Bone marrow (tissue), 2 donors: ENCODE data around the gene MAN2B2.

ENCODE experiments used
- DNase-seq, 2 donors: peaks; one replicate each; lab custom pipeline; 2025; lab: John Stamatoyannopoulos, UW

The MAN2B2 gene

DNA sequence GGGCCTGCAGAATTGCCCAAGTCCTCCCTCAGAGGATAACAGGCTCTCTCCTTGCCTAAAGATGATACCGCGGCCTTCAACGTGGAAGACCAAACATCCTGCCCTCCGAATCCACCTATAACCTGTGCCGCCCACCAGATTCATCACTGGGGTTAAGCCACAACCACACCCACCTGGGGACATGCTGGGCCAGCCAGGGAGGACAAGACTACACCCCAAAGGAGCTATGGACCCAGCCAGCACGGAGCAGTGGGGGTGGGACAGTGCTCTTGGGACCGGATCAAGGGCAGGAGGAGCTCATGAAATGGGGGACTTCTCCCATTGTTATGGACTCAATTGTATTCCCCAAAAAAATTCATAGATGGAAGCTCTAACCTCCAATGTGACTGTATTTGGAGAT is 6.8 kb upstream of the MAN2B2 start:
- no peak for DNase-seq

DNA sequence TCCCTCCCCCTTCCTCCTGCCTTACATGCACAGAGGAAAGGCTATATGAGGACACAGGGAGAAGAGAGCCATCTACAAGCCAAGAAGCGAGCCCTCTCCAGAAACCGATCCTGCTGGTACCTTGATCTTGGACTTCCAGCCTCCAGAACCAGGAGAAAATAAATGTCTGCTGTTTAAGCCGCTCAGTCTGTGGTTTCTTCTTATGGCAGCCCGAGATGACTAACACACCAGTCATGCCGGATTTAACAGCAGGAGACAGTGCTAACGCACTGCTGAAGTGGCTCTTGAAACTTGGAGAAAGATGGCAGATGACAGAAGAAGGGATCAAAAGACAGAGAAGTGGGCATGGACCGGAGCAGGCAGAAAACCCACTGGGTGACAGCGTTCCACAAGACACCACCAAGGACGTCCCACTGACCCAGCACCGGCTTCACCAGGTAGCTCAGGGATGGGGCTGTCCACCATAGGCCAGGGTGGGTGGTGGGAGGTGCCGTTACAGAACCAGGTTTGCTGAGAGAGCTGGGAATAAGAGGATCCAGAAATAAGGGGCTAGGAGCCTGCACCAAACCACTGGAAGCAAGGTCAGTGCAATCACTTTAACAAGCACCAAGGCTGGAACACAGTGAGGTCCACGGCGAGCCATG is 6.2 kb upstream of the MAN2B2 start:
- no peak for DNase-seq

DNA sequence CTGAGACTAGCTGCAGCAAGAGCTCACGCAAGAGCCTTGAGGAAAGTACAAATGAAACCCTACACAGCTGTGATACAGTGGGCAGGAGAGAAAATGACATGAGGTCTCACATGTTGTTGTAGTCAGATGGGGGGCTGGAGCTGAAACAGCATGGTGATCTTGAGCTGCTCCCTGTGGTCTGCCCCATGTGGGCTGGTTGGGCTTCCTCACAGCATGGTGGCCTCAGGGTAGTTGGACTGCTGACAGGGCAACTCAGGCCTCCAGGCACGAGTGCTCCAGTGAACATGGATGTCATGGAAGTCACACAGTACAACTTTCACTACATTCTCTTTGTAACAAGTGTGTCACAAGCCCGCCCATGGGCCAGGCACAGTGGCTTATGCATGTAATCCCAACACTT is 3.4 kb upstream of the MAN2B2 start:
- DNase-seq = no peak

DNA sequence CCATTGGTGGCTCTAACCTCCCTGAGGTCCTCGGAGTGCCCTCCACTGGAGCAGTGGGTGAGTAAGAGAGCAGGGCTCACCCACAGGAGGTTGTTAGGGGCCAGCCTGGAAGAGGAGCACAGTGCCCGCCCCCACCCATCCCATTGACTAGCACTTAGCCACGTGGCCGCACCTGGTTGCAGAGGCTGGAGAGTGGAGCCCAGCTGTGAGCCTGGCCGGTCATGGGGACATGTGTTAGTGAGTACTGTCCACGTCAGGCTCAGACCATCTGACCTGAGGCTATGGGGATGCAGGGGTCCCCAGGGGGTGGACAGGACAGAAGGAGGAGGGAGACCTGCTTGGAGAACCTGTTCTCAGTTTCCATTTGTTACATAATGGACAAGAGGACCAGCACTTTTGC is 1.4 kb upstream of the MAN2B2 start:
- no peak for DNase-seq

DNA sequence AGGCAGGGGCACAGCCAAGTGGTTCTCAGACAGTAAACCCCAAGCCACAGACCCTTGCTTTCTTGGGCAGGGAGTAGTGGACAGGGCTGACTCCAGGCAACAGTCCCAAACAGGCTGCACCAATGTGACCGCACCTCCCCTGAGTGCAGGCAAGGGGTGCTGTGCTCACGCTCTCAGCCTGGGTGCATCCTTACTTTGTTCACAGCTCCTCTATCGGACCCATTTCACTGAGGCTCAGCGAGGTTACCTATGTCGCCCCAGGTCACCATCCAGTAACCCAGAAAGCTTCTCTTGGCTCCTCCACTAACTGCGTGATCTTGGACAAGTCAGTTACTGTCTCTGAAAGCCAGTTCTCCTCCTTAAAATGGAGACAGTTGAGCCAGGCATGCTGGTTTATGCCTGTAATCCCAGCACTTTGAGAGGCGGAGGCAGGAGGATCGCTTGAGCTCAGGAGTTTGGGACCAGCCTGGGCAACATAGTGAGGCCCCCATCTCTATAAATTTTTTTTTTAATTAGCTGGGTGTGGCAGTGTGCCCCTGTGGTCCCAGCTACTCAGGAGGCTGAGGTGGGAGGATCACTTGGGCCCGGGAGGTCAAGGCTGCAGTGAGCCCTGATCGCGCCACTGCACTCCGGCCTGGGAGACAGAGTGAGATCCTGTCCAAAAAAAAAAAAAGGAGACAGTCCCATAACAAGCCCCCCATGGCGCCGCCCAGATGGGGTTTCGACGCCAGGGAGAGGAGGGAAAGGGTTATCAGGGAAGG is 823 bp upstream of the MAN2B2 start:
- DNase-seq = no peak

DNA sequence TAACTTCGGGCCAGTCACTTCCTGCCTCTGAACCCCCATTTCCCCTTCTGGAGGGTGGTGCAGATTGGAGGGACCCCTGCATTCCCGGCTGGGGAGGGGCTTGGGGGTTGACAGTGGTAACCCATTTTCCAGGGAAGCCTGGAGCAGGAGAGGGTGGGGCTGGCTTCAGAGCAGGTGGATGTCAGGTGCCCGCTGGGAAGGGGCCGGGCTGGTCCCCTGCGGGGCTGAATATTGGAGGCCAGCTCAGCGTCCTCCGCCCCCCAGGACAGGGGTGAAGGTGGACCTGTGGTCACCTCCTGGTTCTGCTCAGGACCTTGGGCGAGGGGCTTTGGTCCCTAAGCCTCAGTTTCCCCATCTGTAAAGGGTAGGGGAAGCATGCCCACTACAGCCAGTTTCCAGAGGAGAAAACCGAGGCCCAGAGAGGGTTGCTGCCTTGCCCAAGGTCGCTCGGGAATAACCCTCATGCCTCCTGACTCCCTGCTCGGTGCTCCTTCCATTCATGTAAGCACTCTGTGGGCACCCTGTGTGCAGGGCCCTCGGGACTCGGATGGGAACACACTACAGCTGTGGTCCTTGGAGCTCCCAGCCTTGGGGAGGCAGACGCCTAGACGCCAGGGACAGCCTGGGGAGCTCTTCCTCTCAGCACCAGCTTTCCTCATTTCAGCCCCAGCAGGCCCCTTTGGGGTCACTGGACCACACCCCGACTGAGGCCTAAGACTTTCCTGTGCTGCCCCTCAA is 683 bp downstream of the MAN2B2 start:
- no peak for DNase-seq

DNA sequence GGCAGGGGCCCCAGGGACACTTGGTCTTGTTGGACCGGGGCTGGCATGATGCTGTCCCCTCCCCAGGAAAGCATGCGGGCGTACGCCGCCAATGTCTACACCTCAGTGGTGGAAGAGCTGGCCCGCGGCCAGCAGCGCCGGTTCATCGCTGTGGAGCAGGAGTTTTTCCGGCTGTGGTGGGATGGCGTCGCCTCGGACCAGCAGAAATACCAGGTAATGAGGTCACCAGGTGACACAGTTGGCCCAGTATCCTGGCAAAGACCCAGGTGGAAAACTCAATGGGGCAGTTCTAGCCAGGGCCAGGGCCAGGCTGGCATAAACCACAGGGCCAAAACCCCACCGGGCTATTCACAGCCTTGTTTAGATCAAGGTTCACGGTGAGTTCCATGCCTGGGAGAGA is 1.5 kb downstream of the MAN2B2 start:
- no peak for DNase-seq

DNA sequence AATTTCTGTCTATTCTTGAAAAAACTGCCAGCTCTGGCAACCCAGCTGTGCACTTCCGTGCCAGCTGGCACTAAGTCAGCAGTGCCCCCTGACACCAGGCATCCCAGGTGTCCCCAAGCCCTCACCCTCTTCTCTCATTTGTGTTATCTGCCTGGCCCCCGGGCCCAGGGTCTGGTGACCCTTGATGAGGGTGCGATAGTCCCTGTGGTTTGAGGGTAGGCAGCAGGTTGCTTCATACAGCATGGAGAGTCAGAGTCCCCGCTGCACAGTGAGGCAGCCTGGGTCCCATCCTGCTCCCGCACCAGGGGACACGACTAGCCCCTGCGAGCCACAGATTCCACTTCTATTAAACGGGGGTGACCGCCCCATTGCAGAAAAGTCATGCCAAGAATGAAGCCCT is 1.9 kb downstream of the MAN2B2 start:
- no peak for DNase-seq

DNA sequence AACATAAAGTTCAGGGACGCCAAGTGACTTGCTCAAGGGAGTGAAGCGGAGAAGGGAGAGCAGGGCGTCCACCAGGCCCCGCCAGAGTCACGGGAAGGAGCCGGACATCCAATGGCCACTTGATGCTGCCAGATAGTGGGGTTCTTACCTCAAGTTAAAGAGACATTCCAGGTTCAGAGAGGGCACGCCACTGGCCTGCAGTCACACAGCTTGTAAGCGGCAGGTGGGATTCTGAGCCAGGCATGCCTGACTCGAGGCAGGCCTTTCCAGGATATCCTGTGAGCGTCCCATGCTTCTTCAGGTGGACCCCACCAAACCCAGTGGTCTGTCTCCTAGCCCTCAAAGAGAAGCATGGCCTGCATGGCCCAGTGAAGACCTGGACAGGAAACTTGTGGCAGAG is 2.4 kb downstream of the MAN2B2 start:
- DNase-seq = no peak

DNA sequence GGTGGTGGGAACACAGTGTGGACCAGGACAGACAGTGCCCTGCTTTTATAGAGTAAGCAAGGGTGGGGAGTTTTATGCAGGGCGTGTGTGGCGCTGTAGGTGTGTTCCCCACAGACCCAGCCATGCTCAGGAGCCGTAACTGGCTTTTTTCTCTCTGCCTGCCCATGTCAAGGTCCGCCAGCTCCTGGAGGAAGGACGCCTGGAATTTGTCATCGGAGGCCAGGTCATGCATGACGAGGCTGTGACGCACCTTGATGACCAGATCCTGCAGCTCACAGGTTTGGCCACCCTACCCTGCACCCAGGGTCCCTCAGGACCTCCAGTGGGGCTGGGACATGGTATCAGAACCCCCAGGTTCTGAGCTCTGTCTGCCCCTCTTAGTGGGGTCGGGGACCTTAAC is 3.2 kb downstream of the MAN2B2 start:
- DNase-seq = no peak

DNA sequence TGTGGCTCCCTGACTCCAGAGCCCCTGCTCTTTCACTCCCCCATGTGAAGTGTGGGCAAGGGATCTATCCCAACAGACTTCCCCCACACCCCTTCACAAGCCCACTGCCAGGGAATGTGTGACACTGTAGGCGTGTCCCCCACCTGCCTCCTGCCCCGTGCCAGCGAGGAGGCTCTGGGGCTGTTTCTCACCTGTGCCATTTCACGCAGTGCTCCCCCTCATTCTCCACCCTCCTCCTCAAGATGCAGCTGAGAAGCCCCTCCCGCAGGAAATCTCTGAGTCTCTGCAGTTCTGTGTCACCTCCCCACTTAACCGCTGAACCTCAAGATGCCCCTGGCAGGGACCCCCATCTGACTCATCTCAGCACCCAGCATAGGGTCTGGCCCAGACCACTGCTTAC is 5.4 kb downstream of the MAN2B2 start:
- DNase-seq = no peak

DNA sequence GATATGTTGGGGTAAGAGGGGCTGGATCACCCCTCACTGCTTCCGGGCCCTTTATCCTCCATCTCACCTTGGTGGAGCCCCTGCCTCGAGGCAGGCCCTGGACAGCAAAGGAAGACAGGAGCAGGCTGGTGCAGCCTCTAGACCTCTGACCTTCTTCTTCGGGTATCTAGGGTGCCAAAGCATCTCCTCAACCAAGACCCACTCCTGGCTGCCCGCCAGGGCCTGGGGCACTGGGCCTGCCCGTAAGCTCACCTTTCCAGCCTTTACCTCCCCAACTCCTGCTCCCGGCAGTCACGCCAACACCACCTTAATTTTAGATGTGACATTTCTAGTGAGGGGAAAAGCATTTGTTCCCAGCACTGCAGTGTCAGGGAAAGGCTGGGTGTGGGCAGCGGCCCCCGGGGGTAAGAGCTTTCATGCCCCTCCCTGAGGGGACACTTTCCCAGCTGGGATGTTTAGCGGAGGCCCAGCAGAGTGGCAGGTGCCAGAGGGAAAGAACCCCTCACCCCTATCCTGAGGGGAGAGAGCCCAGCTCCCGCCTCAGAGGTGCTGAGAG is 6.7 kb downstream of the MAN2B2 start:
- DNase-seq = no peak

DNA sequence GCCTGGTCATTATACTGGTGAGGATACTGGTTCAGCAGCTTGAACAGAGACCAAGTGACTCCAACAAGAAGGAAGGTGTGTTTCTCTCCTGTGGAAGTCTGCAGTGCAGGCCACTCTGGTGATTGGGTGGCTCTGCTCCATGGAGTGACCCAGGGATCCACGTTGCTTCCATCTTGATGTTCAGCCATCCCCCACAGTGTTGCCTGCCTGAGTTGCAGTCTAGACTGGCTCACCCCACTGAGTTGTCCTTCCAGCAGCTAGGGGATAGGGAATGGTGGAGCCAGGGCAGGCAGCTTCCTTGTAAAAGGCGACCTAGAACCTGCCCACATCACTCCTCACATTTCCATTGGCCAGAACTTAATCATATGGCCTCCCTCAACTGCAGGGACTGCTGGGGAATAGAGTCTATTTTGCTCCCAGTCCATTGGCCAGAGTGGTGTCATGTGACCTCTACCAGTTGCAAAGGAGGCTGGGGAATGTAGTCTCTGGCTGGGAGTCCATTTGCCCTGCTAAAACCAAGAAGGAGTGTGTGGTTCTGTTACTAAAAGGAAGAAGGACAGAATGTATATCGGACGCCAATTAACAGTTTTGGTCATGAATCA is 8.0 kb downstream of the MAN2B2 start:
- DNase-seq = no peak

DNA sequence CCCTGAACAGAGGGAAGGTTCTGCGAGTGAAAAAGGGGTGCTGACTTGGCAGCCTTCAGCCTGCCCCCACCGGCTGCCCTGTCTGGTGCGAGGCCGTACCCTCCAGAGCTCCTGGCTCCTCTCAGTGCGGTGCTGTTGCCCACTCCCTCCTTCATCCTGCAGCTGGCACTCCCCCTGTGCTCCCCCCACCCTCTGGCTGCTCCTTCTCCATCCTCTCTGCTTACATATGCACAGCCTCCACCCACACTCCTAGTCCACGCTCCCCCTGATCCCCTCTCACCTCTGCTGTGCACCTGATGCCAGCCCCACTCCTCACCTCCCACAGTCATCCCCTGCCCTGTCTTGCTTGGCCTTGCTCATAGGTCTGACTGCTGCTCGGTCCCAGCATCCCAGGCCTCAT is 9.9 kb downstream of the MAN2B2 start:
- no peak for DNase-seq

DNA sequence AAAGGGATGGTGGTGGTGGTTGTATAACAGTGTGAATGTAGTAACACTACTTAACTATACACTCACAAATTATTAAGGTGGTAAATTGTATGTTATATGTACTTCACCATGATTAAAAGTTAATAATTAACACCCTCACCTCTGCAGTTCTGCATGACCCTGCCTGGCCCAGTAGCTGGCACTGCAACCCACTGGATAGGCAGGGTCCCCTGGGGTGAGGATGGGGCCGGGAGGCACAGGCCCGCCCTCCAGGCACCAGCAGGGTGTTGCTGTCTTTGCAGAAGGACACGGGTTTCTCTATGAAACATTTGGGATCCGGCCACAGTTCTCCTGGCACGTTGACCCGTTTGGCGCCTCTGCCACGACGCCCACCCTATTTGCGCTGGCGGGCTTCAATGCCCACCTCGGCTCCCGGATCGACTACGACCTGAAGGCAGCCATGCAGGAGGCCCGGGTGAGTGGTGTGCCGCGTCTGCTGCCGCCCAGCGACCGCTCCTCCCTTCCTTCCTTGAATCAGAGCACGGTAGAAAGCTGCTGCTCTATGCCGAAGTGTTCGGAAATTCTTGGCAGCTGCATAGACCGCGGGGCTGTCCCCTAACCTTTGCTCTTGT is 11.8 kb downstream of the MAN2B2 start:
- DNase-seq = no peak

DNA sequence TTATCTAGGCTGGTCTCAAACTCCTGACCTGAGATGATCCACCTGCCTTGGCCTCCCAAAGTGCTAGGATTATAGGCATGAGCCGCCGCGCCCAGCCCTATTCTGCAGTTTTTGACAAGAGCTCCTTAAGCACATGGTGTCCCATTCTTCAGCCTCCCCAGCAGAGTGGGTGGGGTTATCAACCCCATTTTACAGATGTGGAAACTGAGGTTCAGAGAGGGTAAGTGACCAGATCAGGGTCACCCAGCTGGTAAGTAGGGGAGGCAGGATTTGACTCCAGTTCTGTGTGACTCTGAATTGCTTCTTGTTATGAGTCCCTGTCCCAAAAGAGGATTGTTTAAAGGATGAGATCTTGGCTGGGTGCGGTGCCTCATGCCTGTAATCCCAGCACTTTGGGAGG is 14.5 kb downstream of the MAN2B2 start:
- no peak for DNase-seq

DNA sequence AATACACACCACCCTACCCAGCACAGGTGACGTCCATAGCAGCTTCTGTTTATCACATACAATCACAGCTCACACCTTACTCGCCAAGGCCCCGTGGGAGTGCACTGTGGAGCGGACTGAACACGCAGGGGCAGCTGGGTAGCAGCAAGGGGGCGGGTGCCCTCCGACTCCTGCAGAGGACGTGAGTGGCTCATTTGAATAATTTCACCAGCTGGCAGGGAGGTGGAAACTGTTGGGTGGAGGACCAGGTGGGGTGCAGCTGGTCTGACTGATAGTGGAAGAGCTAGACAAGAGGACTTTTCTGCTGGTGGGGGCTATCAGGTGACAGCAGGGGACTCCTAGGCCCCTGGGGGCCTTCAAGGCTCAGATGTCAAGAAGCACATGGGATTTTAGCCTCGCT is 16.3 kb downstream of the MAN2B2 start:
- no peak for DNase-seq

DNA sequence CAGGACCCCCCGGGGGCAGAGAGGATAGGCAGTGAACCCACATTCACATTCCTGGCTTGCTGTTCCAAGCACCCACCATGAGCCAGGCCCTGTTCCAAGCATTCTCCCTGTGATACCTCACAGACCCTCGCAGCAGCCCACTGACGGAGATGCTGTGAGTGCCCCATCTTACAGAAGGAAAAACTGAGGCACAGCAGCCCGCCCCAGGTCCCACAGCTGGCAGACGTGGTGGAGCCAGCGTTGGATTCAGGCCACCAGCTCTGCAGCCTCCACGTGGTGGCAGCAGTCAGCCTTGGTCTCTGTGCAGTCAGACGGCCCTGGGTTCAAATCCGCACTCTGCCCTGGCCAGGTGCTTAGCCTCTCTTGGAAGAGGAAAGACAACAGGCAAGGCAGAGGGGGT is 16.8 kb downstream of the MAN2B2 start:
- no peak for DNase-seq

DNA sequence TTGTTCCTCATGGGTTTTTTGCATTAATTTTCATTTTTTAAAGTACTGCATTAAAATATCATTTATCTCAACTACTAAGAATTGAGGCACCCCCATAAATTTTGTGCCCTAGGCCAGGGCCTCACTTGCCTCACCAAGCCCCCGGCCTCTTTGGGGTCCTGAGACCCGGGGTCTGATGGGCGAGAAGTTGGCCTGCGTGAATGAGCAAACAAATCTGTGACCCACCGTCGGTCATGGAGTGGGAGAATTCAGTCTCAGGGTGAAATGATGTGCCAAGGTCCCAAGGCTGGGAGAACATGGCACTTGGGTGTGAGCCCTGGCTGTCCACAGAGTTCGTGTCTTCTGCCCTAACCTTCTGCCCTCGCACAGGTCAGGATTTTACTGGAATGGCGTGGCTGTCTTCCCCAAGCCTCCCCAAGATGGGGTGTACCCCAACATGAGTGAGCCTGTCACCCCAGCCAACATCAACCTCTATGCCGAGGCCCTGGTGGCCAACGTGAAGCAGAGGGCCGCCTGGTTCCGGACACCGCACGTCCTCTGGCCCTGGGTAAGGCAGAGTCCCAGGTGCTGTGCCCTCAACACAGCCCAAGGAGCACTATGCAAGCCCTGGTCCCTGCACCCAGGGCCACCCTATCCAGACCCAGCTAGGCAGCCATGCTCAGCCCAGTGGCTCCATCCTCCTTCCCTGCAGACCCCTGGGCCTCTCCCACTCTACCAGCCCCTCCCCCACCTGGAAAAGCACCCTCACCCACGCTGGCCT is 18.0 kb downstream of the MAN2B2 start:
- DNase-seq = no peak

DNA sequence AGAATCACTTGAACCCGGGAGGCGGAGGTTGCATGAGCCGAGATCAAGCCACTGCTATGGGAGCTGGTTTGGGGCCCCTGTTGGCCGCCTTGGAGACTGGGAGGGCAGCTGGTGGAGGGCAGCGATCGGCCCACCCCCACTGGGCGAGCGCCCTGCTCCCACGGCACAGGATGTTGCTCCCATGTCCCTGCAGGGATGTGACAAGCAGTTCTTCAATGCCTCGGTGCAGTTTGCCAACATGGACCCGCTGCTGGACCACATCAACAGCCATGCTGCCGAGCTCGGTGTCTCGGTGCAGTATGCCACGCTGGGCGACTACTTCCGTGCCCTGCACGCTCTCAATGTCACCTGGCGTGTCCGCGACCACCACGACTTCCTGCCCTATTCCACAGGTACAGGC is 19.4 kb downstream of the MAN2B2 start:
- DNase-seq = no peak

DNA sequence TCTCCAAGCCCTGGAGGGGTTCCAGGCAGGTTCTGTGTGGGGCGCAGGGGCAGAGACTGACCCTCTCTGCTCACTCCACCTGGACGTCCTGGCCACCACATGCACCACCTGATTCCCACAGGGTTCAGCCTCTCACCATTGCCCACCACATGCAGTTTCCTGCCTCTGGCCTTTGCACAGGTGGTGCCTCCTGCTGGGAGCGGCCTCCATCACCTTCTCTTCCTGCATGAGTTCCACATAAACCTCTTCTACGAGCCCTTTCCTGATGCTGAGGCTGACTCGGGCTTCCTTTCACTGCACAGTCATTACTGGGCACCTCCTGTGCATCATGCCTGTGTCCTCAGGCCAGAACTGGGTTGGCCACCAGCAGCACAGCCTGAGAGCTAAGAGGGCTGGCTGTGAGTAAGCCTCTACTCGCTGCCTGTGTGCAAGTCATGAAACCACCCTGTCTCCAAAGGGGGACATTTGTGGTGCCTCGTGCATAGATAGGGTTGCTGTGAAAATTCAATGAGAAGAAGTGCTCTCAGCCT is 19.9 kb downstream of the MAN2B2 start:
- no peak for DNase-seq
